T follicular helper cell (primary cell): Measurements from ENCODE around the gene SEC14L1.

Experiments
- DNase-seq: peaks from one replicate; pipeline ENCODE4 v3.0.0-alpha.2; 2020; ENCODE audit warnings: low read depth

Gene SEC14L1

DNA sequence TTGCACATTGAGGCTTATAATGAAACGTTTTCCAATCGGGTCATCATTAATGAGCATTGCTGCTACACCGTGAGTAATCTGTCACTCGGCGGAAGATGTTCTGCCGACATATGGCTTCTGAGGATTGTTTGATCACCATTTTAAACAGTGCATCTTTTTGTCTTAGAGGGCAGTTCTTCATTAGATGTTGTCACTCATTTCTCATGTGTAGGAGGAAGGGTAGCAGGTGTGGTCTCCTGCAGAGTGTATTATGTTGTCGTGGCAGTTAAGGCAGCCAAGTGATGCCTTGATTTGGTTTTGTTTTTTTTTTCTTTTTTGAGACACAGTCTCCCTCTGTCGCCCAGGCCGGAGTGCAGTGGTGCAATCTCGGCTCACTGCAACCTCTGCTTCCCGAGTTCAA lies 50.5 kb downstream of the SEC14L1 start:
- DNase-seq, result no peak

DNA sequence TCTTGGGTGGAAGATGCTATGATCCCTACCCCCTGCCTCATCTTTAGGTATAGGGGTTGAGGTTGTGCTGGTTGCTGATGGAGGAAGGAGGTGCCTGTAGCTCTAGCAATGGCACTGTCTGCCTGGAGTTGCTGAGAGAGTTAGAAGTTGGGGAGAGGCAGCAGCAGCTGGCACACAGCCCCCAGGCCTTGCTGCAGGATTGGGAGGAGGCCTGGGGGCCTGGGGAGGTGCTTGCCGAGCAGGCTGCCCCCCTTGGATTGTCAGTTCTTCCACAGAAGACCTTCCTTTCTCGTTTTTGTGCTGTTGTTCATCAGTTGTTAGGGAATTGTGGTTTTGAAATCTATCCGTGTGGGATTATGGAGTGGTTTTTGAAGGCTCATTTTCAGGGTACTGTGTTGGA lies 52.9 kb downstream of the SEC14L1 start:
- DNase-seq, result no peak

DNA sequence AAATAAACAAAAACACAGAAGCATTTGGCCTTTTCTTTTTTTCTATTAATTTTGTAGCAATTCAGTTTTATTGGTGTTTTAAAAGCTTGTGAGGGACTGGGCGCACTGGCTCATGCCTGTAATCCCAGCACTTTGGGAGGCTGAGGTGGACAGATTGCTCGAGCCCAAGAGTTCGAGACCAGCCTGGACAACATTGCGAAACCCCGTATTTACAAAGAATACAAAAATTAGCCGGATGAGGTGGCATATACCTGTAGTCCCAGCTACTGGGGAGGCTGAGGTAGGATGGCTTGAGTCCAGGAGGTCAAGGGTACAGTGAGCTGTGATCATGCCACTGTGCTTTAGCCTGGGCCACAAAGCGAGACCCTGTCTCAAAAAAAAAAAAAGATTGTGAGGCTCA lies 53.4 kb downstream of the SEC14L1 start:
- no peak for DNase-seq

DNA sequence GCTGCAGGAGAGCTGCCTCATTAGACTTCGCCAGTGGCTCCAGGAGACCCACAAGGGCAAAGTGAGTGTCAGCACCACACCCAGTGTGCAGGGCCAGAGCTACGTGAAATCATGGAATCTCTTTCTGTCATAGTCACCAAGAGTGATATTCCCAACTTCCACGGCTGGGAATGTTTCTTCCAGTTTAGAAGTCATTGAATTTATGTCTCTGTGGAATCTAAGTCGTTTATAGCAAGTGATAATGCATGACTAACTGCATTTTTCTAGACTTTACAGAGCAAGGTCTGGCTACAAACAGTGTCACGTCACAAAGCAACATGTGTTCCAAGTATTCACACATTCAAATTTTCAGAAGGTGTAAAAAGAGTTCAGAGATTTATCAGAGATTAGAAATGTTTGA lies 55.5 kb downstream of the SEC14L1 start:
- no peak for DNase-seq

DNA sequence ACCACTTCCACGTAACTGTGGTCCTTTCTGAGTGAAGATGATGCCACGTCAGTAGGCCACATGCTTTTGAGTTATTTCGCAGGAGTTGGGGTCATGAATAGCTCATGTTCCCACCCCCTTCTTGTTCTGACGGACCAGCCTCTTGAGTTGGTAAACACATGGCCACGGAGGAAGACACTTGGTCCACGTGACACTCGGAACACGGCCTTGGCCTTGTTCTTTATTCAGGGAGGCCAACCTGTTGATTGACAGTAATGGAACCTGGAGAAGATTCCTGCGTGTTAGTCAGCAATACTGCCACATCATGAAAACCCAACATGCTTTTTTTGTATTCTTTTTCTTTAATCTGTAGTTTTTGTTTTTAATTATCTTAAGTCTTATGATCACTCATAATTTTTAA lies 56.3 kb downstream of the SEC14L1 start:
- no peak for DNase-seq

DNA sequence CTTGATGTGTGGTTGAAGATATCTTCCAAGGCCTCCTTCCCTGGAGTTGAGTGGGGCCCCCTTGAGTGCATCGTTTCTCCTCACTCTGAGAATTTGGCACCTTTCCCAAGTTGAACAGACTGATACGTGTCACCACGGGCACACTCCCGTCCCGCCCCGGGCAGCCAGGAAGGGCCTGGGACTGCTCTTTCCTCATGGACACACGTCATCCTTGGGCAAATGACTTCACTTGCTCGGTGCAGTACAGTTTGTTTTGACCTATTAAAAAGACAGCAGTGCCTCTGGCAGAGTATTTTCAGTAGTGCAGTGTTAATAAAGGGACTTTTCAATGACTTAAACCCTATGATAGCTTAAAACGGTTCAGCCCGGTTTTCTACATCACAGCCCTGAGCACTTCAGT lies 59.9 kb downstream of the SEC14L1 start:
- DNase-seq, result no peak

DNA sequence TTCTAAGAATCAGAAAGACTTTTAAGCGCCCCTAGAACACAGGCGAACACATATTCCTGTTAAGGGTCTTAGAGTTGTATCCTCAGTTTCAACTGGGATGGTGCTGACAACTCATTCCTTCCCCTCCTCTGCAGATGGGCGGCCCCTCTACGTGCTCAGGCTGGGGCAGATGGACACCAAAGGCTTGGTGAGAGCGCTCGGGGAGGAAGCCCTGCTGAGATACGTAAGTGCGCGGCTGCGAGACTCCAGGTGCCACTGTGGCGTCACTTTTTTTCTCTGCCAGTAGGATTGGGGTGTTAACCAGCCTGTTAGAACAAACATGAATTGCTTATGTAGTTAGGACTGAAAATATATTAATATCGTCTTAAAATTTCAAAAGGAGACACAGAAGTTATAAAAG lies 62.7 kb downstream of the SEC14L1 start:
- no peak for DNase-seq

DNA sequence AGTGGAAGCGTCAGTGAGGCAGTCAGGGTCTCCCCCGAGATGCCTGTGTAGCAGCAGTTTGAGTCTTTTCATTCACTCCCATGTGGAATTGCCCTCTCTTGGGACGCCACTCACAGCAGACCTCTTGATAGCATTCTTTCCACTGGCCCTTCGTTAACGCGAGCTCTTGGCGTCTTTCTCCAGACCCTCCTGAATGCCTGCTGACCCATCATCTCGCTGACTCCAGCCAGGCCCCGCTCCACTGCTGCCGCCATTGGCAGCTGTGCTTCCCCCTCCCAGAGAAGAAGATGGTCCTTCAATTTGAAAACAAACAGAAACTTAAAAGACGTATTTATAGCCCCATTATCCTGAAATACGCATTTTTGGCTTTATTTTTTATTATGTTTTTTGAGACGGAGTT lies 63.1 kb downstream of the SEC14L1 start:
- no peak for DNase-seq

DNA sequence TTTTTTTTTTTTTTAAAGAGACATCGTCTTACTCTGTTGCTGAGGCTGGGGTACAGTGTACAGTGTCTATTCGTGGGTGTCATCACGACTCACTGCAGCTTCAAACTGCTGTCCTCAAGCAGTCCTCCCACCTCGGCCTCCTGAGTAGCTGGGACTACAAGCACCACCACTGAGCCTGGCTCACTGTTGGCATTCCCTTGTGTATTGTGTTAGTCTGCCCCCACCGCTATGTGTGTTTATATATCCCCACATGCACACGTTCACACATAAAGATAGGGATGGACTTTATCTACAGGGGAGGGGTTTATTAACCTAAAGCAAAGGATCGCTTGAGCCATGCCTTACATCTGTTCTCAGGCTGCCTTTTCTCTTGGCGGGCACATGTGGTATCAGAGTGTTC lies 63.8 kb downstream of the SEC14L1 start:
- DNase-seq, result no peak

DNA sequence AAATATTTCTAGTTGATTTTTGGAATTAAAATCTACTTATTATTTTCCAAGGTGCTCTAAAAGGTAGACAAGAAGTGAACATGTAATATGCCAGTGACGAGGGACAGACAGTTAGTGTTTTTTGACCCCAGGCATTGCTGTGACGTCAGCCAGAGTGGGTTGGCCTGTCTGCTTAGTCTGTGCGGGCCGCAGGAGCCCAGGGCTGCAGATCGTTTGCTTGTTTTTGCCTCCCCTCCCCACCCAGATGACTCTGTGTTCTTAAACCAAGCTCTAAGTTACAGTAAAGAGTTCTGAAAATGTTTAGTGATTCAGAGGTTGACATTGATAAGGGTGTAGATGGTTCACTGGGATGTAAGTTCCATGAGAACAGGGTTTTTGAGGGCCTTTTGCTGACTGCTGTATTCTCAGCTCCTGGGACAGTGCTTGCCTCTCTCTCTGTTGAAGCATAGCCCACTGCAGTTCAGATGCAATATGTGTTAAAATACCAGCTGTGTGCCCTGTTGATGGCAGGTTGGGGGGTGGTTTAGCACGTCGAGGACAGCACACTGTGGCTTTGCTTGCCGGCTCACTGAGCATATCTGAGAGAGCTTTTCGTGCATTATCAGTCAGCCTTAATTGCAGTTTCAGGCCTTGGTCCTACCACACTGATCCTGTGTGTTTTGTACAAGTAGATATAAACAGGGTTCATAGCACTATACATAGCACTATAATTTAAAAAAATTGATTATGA lies 64.8 kb downstream of the SEC14L1 start:
- no peak for DNase-seq

DNA sequence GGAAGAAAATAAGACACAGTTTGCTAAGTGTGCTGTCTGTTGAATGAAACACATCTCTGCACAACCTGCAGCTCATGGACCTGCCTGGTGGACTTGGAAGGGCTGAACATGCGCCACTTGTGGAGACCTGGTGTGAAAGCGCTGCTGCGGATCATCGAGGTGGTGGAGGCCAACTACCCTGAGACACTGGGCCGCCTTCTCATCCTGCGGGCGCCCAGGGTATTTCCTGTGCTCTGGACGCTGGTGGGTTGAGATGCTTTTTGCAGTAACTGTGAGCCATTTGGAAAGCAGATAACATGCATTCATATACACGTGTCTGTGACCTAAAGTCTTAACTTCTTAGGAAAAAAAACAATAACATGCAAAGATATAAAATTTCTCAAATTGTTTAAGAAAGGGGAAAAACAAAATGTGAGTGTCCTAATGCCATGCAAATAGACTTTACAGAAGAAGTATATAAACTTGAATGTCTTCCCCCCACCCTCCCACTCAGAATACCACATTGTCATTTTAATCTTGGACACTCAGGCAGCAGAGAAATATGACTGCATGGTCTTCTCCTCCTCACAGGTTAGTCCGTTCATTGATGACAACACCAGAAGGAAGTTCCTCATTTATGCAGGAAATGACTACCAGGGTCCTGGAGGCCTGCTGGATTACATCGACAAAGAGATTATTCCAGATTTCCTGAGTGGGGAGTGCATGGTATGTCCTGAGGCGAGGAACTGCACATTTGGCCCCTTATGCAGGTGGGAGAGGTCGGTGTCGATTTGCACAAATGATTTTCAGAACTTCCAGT lies 65.6 kb downstream of the SEC14L1 start:
- no peak for DNase-seq

DNA sequence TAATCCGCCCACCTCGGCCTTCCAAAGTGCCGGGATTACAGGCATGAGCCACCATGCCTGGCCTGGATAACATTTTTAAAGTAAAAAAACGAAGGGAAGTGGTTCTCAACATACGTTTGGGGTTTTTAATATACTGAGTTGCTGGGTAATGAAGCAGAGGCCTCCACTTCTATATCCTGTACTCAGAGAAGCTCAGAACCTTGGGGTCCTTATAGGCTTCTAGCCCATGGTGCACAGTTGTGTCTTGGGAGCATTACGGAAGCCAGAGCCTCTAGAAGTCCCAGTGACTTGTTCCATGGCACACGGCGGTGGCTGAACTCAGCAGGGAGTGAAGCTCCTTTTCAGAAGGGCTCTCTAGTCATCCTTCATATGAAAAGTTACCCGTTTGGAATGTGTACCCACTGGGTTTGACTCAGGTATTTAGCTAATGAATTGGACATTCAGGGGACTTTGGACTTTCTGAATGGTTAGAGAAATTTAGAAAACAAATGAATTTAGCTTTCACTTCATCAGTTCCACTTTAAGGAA lies 67.0 kb downstream of the SEC14L1 start:
- DNase-seq, result no peak

DNA sequence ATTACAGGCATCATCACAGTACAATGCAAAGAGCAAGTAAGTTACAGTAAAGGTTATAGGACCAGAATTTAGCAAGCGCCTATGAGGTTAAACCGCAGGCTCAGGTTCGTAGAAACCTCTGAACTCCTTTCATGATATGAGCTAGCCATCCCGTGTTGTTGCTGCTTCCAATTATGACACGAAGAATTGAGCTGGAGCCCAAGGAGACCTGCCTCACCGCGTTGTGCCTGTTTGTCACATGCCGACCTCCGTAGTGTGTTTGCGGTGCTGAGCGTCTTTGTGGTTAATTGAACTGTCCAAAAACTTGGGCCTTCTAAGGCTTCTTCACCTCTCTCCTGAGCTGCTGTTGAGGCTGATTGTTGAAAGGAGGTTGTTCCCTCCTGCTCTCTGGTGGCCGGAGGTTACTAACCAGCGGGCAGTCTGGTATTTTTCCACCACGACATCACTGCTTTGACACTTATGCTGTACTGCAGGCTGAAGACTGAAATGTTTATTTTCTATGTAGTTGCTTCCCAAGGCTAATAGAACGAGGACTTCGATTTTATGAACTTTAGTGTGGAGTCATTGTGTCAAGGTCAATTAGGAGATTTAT lies 67.5 kb downstream of the SEC14L1 start:
- no peak for DNase-seq

DNA sequence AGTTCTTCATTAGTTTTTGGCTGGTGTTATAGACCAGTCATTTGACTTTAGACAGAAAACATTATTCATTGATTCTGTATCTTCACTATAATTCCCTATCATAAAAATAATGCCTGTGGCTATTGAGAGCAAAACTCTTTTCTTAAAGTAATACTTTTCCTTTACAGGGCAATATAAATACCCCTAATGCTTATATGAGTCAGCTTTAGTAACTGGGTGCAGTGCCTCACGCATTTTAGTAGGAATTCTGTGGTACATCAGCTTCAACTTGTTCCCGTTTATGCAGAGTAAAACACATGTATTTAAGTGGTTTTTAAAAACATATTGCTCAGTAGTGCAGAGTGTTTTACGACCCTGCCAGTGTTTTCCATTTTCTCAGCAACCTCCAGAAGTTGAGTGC lies 68.1 kb downstream of the SEC14L1 start:
- DNase-seq, result no peak

DNA sequence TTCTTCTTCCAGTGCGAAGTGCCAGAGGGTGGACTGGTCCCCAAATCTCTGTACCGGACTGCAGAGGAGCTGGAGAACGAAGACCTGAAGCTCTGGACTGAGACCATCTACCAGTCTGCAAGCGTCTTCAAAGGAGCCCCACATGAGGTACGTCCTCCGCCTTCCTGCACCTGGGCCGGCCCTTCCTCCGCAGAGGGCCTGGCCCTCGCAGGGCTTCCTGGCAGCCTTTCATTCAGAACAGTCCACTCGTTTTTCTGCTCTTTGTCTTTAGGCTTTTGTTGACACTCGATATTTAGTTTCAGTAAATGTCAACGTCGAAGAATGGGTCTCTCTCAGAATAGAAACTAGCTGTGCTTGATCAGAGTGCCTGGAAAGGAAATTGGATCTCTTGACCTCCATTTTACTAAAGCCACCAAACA lies 68.6 kb downstream of the SEC14L1 start:
- DNase-seq, result no peak

DNA sequence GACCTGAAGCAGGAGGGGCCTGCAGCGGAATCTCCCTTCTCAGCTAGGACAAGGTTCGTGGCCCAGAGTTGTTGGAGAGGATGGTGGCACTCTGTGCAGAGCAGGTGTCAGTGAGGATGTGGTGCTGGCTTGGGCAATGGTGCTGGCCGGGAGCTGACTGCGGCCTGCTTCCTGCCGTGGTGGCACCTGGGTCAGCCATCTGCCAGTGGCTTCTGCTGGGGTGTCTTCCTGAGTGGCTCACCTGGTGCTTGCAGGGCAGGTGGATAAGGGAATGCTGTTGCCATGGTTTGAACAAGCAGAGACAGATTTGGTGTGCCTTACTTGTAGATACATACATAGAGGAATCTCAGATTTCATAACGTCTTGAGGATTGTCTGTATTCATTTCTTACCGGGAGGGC lies 69.6 kb downstream of the SEC14L1 start:
- no peak for DNase-seq

DNA sequence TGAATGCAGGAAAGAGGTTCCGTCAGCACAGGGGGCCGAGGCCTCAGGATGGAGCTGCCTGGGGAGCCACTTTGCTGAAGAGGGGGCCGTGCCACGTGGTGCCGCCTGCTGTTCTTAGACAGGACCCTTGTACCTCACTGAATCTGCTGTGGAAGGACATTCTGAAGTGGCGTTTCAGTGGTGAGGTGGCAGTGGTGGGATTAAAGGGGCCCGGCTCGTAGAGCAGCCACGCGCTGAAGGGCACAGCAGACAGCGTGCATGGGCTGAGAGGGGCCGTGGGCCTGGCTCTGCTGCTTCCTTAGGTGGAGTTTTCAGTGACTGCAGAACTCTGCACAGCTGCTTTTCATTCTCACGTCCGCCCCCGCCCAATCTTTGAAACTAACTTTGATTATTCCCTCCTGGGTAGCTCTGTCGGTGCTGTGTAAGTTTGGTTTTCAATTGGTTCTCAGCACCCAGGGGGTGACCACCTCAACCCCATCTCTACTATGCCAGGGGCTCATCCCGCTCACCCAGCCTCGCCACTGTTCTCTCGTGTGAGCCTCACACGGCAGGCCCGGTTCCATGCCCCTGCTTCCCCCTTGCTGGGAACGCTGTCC lies 70.3 kb downstream of the SEC14L1 start:
- no peak for DNase-seq

DNA sequence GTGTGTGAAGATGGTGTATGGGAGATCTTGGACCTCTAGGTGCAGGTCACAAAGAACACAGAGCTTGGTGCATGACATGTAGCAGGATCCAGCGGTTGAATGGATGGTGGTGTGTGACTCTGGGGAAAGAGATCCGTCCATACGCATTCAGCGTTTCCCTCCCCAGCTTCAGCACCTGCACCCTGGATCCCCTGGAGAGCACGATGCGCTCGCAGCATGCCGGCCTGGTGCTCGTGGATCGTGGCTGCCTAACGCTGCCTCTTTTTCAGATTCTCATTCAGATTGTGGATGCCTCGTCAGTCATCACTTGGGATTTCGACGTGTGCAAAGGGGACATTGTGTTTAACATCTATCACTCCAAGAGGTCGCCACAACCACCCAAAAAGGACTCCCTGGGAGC lies 70.9 kb downstream of the SEC14L1 start:
- DNase-seq, result no peak

DNA sequence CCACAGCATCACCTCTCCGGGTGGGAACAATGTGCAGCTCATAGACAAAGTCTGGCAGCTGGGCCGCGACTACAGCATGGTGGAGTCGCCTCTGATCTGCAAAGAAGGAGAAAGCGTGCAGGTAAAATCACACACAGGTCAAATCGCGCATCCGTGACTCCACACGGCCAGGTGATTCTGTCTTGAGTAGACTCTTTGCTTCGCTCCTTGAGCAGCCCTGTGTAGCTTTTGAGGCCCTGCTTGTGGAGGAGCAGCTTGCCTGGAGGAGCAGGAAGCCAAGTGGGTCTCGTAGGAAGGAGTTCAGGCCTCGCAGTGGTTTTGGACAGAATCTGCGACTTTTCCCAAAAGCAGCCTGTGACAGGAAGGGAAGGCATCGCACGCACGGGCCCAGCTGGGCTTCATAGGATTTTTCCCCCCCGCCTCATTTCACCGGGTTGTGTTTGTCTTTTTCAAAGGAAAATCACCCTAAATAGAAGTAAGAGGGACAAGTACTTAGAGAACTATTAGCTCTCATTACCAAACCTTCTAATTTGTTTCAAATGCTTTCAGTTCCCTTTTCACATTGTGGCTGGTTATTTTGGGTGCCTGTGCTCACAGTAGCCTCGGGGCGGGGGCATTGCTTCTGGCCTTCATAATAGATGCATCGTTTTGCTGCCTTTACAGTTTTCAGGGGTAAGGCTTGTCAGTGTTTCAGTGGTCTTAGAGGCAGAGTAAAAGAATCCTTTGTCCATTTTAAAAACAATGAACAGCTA lies 71.5 kb downstream of the SEC14L1 start:
- DNase-seq, result no peak

DNA sequence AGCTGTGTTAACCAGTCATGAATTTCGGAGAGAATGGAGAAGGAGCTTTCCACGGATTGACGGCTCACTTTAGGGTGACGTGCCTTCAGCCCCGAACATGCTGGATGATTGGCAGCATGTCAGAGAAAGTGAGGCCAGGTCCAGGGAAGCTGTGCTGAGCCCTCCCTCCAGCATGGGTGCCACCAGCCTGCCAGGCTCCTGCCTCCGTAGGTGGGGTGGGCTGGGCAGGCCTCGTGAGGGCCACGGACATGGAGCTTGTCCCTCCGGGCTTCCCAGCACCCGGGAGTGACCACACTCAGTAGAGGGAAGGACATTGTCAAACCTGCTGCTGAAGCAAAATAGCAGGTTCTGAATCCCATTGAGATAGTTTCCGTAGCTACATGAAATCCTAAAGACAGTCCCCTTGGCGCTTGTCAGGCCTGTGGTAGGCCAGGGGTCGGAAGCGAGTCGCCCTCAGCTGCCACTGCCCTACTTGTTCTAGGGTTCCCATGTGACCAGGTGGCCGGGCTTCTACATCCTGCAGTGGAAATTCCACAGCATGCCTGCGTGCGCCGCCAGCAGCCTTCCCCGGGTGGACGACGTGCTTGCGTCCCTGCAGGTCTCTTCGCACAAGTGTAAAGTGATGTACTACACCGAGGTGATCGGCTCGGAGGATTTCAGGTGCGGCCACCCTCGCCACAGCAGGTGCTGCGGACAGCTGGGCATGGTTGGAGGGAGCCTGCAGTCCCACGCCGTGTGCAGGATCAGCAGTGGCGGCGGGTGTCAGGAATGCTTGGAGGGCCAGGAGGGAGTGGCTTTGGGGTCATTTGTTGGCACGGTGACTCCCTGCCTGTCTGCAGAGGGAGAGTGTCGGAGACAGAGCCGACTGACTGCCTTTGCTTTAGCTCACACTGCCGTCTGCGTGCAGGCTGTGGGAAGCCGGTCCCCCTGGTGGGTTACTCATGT lies 72.3 kb downstream of the SEC14L1 start:
- no peak for DNase-seq

DNA sequence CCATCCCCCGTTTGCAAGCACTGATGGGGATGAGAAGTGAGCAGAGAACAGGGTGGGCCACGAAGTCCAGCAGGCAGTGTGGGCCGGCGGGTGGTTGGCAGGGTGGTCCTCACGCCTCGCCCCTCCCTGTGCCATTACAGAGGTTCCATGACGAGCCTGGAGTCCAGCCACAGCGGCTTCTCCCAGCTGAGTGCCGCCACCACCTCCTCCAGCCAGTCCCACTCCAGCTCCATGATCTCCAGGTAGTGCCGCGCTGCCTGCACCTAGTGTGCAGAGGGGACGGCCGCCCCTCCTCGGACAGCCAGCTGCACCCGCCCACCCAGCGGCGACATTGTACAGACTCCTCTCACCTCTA lies 73.0 kb downstream of the SEC14L1 start:
- no peak for DNase-seq
